ENCODE data around the gene VSIG10L2. TPM values are rescaled to one million over a fixed set of nuclear protein-coding genes. Genes with fewer than 3 reads are reported as not detected.
"Not testable (repeated sequence)": the region's sequence is repeated elsewhere in the genome, so short reads cannot be mapped to it uniquely, and the experiment has no call there.

Gene VSIG10L2
- total RNA-seq, 1 experiment from 2014 or later, result not detected

DNA sequence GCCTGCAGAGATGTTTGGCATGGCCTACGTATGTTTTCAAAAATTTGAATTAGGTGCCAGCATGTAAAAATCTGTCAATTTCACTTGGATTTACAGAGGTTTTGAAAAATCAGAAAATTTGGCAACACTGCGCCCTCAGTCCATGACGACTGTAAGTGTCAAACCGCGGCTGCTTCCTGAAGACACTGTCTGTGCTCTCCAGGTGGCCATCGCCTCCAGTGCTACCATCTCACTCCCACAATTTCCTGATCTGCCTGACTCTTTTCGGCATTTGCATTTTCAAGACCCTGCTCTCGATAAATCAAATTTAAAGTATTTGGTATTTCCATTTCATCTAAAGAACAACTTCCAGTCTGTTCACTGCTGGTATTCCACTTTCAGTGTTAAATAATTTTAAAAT, 34.6 kb downstream of the VSIG10L2 start:
- no peaks in the 10 kb centered on the region for H3K27me3 ChIP-seq (ENCODE audit: control insufficient read depth, insufficient read depth, low read length)
- peak; percentile 7 for DNase-seq
- no peak overlapping the region for H3K4me3 ChIP-seq (ENCODE audit: insufficient read depth, low read depth, low read length)
- H3K36me3 ChIP-seq (replicated peaks; ENCODE audit: control insufficient read depth, insufficient read depth, low read length), result peaks cover 3% of the 10 kb centered on the region; the same call in 1 of the 2 replicates

DNA sequence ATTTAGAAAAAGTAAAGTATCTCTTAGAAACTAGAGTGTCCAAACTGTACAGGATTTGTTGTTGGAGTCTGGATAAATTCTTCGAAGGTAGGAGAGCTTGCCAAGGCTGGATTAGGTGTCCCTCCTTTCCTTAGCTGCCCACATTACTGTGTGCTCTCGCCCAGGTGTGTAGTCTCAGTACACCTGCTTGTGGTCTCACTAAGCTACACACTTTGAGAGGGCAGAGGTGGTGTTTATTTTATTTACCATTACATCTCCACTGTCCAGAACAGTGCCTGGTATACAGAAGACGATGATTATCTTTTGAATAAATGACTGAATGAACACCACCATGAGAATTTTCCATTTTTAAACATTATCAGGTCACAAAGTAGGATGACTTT, 36.5 kb downstream of the VSIG10L2 start:
- Histone ChIP-seq H3K36me3 (replicated peaks; ENCODE audit: control insufficient read depth, insufficient read depth, low read length) (peaks cover 3% of the 10 kb centered on the region; the same call in 1 of the 2 replicates), H3K27me3 (ENCODE audit: control insufficient read depth, insufficient read depth, low read length) (no peaks in the 10 kb centered on the region), H3K4me3 (ENCODE audit: insufficient read depth, low read depth, low read length) (no peak overlapping the region)
- DNase-seq, result no peak

DNA sequence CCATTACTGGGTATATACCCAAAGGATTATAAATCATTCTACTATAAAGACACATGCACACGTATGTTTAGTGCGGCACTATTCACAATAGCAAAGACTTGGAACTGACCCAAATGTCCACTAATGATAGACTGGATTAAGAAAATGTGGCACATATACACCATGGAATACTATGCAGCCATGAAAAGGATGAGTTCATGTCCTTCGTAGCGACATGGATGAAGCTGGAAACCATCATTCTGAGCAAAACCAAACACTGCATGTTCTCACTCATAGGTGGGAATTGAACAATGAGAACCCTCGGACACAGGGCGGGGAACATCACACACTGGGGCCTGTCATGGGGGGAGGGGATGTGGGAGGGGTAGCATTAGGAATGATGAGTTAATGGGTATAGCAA, 40.1 kb downstream of the VSIG10L2 start:
- not testable (repeated sequence) for H3K4me3 ChIP-seq (ENCODE audit: insufficient read depth, low read depth, low read length); H3K36me3 ChIP-seq (replicated peaks; ENCODE audit: control insufficient read depth, insufficient read depth, low read length); DNase-seq; H3K27me3 ChIP-seq (ENCODE audit: control insufficient read depth, insufficient read depth, low read length)

DNA sequence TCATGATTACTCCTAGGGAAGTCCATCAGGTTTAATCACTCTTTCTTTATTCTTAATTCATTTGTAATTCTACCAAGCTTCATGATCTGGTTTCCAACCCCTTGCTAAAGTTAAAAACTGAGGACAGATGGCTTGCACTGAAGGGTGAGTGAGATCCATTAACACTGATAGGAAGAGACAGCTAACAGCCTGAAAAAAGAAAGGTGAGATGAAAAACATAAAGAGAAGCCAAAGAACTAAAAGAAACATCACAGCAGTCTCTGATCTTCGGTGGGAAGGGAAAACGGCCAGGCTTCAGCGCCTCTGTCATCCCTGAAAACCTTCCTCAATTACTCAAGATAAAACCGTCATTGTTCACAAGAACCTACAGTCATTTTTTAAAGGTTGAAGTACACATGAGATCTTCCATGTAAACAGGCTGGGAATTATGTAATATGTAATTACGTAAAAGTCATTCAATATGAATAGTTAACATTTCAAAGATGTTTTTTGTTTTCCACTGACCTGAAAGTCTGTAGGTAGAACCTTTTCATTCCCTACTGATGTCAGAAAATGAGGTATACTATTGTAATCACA, 41.3 kb downstream of the VSIG10L2 start:
- Histone ChIP-seq H3K36me3 (replicated peaks; ENCODE audit: control insufficient read depth, insufficient read depth, low read length) (peaks cover 3% of the 10 kb centered on the region; the same call in 1 of the 2 replicates), H3K4me3 (ENCODE audit: insufficient read depth, low read depth, low read length) (no peak overlapping the region), H3K27me3 (ENCODE audit: control insufficient read depth, insufficient read depth, low read length) (no peaks in the 10 kb centered on the region)
- no peak for DNase-seq

DNA sequence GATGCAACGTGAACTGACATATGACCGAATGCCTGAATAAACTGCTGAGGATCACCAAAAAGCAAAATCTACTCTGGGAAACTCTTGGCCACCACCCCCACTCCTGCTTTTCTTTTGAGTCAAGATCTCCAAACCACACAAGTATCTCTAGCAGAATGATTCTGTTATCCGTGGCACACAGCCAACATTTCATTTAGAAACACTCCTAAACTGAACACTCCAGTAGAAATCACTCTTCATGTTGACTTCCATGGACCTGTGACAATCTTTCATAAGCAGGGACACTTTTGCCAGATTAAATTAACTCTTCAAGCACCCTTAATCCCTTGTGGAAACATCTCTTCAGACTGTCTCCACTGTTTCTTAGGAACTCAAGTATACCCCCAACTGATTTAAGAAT, 44.4 kb downstream of the VSIG10L2 start:
- no peak for DNase-seq
- Histone ChIP-seq H3K36me3 (replicated peaks; ENCODE audit: control insufficient read depth, insufficient read depth, low read length) (no peaks in the 10 kb centered on the region; the same call in none of the 2 replicates), H3K27me3 (ENCODE audit: control insufficient read depth, insufficient read depth, low read length) (no peaks in the 10 kb centered on the region), H3K4me3 (ENCODE audit: insufficient read depth, low read depth, low read length) (no peak overlapping the region)

DNA sequence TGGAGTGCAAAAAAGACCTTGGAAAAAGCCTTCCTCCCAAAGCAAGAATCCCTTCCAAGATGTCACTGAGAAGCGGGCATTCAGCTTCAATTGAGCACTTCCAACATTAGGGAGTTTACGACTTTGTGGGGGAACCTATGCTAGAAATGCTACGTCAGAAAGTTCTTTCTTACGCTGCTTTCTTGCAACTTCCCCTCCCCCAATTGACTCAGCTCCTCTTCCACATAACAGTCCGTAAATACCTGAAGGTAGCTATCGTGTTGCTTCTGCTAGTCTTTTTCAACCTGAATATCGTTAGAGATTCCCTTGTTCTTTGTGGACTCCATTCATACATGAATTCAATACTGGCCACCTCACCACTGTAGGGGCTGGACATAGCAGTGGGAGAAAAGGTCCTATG, 47.0 kb downstream of the VSIG10L2 start:
- no peak for DNase-seq
- Histone ChIP-seq H3K27me3 (ENCODE audit: control insufficient read depth, insufficient read depth, low read length) (no peaks in the 10 kb centered on the region), H3K4me3 (ENCODE audit: insufficient read depth, low read depth, low read length) (no peak overlapping the region), H3K36me3 (replicated peaks; ENCODE audit: control insufficient read depth, insufficient read depth, low read length) (peaks cover 1% of the 10 kb centered on the region)

DNA sequence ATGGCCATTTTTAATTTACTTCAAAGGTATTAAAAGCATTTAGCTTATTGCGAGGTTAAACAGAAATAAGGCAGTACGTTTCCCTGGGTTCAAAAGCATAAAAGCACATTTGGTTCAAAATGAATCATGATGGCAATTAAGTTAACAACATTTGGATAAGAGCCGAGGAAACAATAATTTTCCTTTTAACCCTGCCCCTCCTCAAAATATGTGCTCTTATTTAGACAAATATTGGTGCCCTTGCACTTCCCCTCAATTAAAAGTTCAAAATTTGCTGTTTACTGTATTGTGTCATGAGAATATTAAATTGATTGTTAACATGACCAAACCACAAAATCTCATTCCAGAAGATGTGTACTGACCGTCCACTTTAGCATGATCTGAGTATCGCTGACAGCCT, 48.7 kb downstream of the VSIG10L2 start:
- peaks cover 5% of the 10 kb centered on the region for H3K36me3 ChIP-seq (replicated peaks; ENCODE audit: control insufficient read depth, insufficient read depth, low read length)
- no peaks in the 10 kb centered on the region for H3K27me3 ChIP-seq (ENCODE audit: control insufficient read depth, insufficient read depth, low read length)
- H3K4me3 ChIP-seq (ENCODE audit: insufficient read depth, low read depth, low read length), result no peak overlapping the region
- no peak for DNase-seq

DNA sequence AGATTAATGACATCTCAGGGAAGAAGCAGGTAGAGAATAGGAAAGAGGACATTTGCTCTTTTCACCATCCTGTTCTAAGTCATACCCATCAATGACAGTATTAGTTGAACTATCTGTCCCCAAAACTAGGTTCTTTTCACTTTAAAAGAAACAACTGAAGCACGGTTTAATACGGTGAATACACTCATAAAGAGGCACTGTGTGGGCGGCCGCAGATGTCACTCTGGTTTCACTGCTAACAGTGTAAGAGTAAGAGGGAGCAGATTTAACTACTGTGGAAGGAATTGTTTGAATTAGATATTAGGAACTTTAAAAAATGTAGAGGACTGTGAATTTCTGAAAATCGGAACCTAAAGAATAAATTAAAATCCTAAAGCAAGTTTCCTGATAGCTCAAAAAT, 49.5 kb downstream of the VSIG10L2 start:
- H3K27me3 ChIP-seq (ENCODE audit: control insufficient read depth, insufficient read depth, low read length), result no peaks in the 10 kb centered on the region
- DNase-seq, result no peak
- peaks cover 5% of the 10 kb centered on the region for H3K36me3 ChIP-seq (replicated peaks; ENCODE audit: control insufficient read depth, insufficient read depth, low read length)
- H3K4me3 ChIP-seq (ENCODE audit: insufficient read depth, low read depth, low read length), result no peak overlapping the region

DNA sequence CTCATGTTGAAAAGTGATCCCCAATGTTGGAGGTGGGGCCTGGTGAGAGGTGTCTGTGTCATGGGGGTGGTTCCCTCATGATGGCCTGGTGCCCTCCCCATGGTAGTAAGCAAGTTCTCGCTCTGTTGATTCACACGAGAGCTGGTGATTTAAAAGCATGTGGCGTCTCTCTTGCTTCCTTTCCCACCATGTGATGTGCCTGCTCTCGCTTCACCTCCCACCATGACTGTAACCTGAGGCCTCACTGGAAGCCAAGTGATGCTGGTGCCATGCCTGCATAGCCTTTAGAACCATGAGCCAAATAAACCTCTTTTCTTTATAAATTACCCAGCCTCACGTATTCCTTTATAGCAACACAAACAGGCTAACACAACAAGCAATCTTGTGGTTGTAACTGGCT, 52.4 kb downstream of the VSIG10L2 start:
- DNase-seq, result no peak
- Histone ChIP-seq H3K27me3 (ENCODE audit: control insufficient read depth, insufficient read depth, low read length) (no peaks in the 10 kb centered on the region), H3K4me3 (ENCODE audit: insufficient read depth, low read depth, low read length) (no peak overlapping the region), H3K36me3 (replicated peaks; ENCODE audit: control insufficient read depth, insufficient read depth, low read length) (peaks cover 6% of the 10 kb centered on the region)

DNA sequence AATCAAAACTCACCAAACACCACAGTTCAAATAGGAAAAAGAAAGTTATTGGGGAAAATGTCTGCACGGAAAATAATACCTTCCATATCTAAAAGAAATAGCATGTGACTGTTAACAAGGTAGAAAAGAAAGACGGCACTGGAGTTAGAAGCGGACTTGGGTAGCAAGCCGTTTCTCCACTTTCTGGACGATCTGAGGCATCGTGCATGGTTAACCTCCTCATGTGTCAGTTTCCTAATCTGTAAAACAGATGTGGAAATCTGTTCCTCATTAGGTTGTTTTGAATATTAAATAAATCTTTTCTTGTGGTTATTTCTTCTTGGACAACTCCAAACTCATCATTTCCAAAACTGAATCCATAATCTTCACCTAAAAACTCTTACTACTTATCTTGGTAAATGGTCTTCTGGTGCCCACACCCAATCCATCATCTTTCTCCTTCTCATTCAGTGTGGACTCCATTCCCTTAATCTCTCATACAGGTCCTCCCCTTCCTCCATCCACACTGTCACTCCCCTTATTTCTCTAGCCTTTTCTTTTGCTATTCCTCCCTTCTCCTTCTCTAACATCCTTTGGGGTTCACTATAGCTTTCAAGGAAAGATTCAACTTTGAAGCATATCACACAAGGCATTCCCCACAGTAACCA, 53.5 kb downstream of the VSIG10L2 start:
- no peak overlapping the region for H3K4me3 ChIP-seq (ENCODE audit: insufficient read depth, low read depth, low read length)
- H3K36me3 ChIP-seq (replicated peaks; ENCODE audit: control insufficient read depth, insufficient read depth, low read length), result peaks cover 6% of the 10 kb centered on the region
- DNase-seq, result no peak
- no peaks in the 10 kb centered on the region for H3K27me3 ChIP-seq (ENCODE audit: control insufficient read depth, insufficient read depth, low read length)

DNA sequence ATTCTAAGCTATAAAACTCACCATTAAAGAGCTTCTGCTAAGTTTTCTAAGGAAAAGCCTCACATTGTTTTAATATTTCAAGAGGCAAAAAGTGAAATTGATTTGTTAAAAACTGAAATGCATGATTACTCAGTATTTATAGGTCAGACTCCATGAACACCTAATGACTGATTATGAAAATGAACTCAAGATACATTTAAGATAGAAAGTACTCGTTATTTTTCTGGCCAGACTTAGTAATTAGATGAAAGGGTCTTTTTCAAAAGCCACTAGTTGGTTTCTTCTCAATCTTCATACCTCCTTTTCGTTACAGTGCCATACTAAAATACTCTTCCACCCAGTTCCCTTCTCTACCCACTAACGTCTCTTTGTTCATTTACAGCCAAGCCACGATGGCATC, 56.3 kb downstream of the VSIG10L2 start:
- Histone ChIP-seq H3K27me3 (ENCODE audit: control insufficient read depth, insufficient read depth, low read length) (no peaks in the 10 kb centered on the region), H3K36me3 (replicated peaks; ENCODE audit: control insufficient read depth, insufficient read depth, low read length) (peaks cover 5% of the 10 kb centered on the region), H3K4me3 (ENCODE audit: insufficient read depth, low read depth, low read length) (no peak overlapping the region)
- DNase-seq, result no peak

Other genes starting within 250 kb of the VSIG10L2 start
- gene PATE1, start 199.8 kb upstream of the VSIG10L2 start, total RNA-seq (2014; rRNA removed; shearing (Covaris generic)), result not detected in 2 replicates
- not detected in 2 replicates for gene PATE2, start 167.2 kb upstream of the VSIG10L2 start, total RNA-seq (2014; rRNA removed; shearing (Covaris generic))
- not detected in 2 replicates for gene PATE3, start 157.9 kb upstream of the VSIG10L2 start, total RNA-seq (2014; rRNA removed; shearing (Covaris generic))
- not detected in 2 replicates for gene PATE4, start 112.7 kb upstream of the VSIG10L2 start, total RNA-seq (2014; rRNA removed; shearing (Covaris generic))
- gene HYLS1, start 58.4 kb upstream of the VSIG10L2 start, total RNA-seq (2014; rRNA removed; shearing (Covaris generic)), result 7.9 and 11.5 TPM in 2 replicates
- 12.7 and 19.0 TPM in 2 replicates for gene PUS3, start 42.8 kb upstream of the VSIG10L2 start, total RNA-seq (2014; rRNA removed; shearing (Covaris generic))
- 6.7 and 8.5 TPM in 2 replicates for gene DDX25, start 41.5 kb upstream of the VSIG10L2 start, total RNA-seq (2014; rRNA removed; shearing (Covaris generic))
- 22.7 and 31.5 TPM in 2 replicates for gene CDON, start 116.8 kb downstream of the VSIG10L2 start, total RNA-seq (2014; rRNA removed; shearing (Covaris generic))